NB4 (cell line): ENCODE results near the gene ATP6V0A4.
"Not testable (repeated sequence)": the region's sequence is repeated elsewhere in the genome, so short reads cannot be mapped to it uniquely, and the experiment has no call there.

Source experiments
- DNase-seq: peaks from one replicate; pipeline ENCODE4 v3.0.0; 2010; ENCODE audit warnings: low read depth
- H3K4me3 ChIP-seq: one replicate; pipeline ENCODE4 v1.5.1; 2011; ENCODE audit warnings: mild to moderate bottlenecking, low read depth, low read length, moderate library complexity
- MYC ChIP-seq: IDR thresholded peaks from 2 replicates; pipeline ENCODE4 v1.6.1; 2011; ENCODE audit warnings: low read depth, low read length
- POLR2A ChIP-seq: IDR thresholded peaks from 2 replicates; pipeline ENCODE4 v1.6.1; 2011; ENCODE audit warnings: mild to moderate bottlenecking; ENCODE audit not compliant: insufficient read length; ENCODE audit errors: extremely low read depth
- TF ChIP-seq, protein P1 (sequence below): IDR thresholded peaks from one replicate; pipeline ENCODE4 v1.5.1; 2012; ENCODE audit warnings: low read depth, low read length
- TF ChIP-seq, protein P2 (sequence below): IDR thresholded peaks from 2 replicates; pipeline ENCODE4 v1.6.1; 2011; ENCODE audit warnings: low read depth, low read length

ATP6V0A4 gene

DNA sequence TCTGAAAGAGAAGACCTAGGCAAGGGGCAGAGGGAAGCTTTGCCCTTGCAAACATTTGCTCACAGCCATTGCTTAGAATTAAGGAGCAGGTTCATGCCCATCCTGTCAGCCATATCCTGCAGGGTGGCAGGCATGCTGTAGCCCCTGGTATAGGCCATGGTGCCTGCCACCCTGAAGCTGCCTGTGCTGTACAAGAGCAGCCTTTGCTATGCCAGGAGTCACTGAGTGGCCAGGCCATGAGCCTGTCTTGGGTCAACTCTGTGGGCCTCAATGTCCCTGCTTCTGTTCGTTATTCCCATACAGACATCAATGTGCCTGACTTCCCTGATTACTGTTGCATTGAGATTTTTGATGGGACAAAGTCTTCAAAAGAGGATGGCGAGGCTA lies 96.5 kb downstream of the ATP6V0A4 start:
- no peak for DNase-seq
- H3K4me3 ChIP-seq, result no peak overlapping the region
- TF ChIP-seq MYC, result no peak
- TF ChIP-seq, protein P1, sequence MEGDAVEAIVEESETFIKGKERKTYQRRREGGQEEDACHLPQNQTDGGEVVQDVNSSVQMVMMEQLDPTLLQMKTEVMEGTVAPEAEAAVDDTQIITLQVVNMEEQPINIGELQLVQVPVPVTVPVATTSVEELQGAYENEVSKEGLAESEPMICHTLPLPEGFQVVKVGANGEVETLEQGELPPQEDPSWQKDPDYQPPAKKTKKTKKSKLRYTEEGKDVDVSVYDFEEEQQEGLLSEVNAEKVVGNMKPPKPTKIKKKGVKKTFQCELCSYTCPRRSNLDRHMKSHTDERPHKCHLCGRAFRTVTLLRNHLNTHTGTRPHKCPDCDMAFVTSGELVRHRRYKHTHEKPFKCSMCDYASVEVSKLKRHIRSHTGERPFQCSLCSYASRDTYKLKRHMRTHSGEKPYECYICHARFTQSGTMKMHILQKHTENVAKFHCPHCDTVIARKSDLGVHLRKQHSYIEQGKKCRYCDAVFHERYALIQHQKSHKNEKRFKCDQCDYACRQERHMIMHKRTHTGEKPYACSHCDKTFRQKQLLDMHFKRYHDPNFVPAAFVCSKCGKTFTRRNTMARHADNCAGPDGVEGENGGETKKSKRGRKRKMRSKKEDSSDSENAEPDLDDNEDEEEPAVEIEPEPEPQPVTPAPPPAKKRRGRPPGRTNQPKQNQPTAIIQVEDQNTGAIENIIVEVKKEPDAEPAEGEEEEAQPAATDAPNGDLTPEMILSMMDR, result no peak
- TF ChIP-seq POLR2A, result no peak
- TF ChIP-seq, protein P2, sequence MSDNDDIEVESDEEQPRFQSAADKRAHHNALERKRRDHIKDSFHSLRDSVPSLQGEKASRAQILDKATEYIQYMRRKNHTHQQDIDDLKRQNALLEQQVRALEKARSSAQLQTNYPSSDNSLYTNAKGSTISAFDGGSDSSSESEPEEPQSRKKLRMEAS, result no peak

- TF ChIP-seq, protein P2, result no peak
- TF ChIP-seq MYC (no peak), POLR2A (no peak)
- TF ChIP-seq, protein P1, result no peak
- no peak within 1 kb of the TSS for H3K4me3 ChIP-seq
- no peak for DNase-seq
Measured at GRCh38 chr7:138700857-138701536, 97.0 kb downstream of the ATP6V0A4 start, which contains the start of gene SVOPL. Gene SVOPL (minus strand): TSS chr7:138701362. CDS start chr7:138679045, 22,317 bp downstream.

GRCh38 chr7:138699661-138700060 lies 98.3 kb downstream of the ATP6V0A4 start:
- TF ChIP-seq POLR2A (no peak), MYC (no peak)
- TF ChIP-seq, protein P2, result no peak
- TF ChIP-seq, protein P1, result no peak
- DNase-seq, result no peak

DNA sequence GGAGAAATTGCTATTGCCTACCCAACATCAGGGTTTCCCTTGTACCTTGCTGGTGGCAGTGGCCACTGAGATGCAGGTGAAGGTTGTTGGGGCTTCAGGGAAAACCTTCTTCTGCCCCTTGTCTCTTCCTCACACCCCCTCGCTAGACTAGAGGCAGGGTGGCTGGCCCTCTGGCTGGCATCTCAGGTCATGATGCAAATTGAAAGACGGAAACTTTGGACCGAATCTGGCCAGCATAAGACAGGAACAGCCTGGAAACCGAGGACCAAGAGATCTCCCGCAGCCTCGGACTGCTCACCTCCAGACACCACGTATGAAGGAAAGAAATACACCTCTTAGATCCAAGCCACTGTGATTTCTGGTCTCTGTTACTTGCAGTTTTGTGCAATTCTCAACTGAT lies 99.7 kb downstream of the ATP6V0A4 start:
- DNase-seq, result no peak
- H3K4me3 ChIP-seq, result no peak overlapping the region
- TF ChIP-seq MYC (no peak), POLR2A (no peak)
- TF ChIP-seq, protein P2, result no peak
- TF ChIP-seq, protein P1, result no peak

More at GRCh38 chr7:138699661-138700060, 98.3 kb downstream of the ATP6V0A4 start:
- H3K4me3 ChIP-seq, result no peak overlapping the region

DNA sequence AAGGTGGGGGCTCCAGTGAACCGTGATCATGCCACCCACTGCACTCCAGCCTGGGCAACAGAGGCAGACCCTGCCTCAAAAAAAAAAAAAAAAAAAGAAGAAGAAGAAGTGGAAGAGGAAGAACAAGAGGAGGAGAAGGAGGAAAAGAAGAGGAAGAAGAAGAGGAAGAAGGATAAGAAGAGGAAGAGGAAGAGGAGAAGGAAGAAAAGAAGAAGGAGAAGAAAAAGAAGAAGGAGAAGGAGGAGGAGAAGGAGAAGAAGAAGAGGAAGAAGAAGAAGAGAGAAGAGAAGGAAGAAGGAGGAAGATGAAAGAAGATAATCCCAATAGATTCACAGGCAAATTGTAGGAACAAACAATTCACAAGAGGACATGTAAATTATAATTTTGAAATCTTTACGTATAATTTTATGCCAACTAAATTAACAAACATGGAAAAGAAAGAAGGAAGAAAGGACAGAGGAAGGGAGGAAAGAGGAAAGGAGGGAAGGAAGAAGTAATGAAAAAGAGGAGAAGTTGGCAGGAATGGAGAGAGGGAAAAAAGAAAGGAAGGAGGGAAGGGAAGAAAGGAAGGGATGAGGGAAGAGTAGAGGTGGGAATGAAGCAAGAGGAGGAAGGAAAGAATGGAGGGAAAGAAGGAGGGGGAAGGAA lies 100.3 kb downstream of the ATP6V0A4 start:
- TF ChIP-seq, protein P2, result no peak
- no peak for TF ChIP-seq MYC
- no peak for DNase-seq
- no peak overlapping the region for H3K4me3 ChIP-seq

- DNase-seq, H3K4me3 ChIP-seq: not testable (repeated sequence)
Measured at GRCh38 chr7:138695776-138696175, 102.2 kb downstream of the ATP6V0A4 start.
